CD14-positive monocyte (primary cell): ENCODE measurements around the gene SLIT1. TPM values are rescaled to one million over a fixed set of nuclear protein-coding genes. Genes with fewer than 3 reads are reported as not detected.

Experiments used
- DNase-seq, 3 donors: peaks; one replicate each; pipeline ENCODE4 v3.0.0-alpha.2; 2011 to 2022
- H2AFZ ChIP-seq: 2 replicates; pipeline ENCODE4 v1.6.0; 2012; ENCODE audit warnings: mild to moderate bottlenecking, low read depth, low read length, inconsistent platforms; ENCODE audit not compliant: insufficient read depth, poor library complexity, severe bottlenecking
- H3K27ac ChIP-seq, 2 donors: 1 replicate in 1 of 2; 2 replicates in 1 of 2; pipeline ENCODE4 v1.5.1; 2012 to 2013; ENCODE audit warnings: low read length in 2 of 2, control low read depth in 1 of 2, inconsistent platforms in 1 of 2, low read depth in 1 of 2, mild to moderate bottlenecking in 1 of 2
- H3K27me3 ChIP-seq, 2 donors: one replicate each; pipeline versions ENCODE4 v1.6.0 to v1.6.1; 2011 to 2013; ENCODE audit warnings: low read length in 2 of 2; ENCODE audit not compliant: control insufficient read depth in 2 of 2, insufficient read depth in 2 of 2
- H3K36me3 ChIP-seq, 2 donors: replicated peaks in 1 of 2; 1 replicate in 1 of 2; 2 replicates in 1 of 2; pipeline versions ENCODE4 v1.5.1 to v1.6.1; 2012 to 2013; ENCODE audit warnings: low read length in 2 of 2, control low read depth in 1 of 2, inconsistent platforms in 1 of 2, mild to moderate bottlenecking in 1 of 2; ENCODE audit not compliant: insufficient read depth in 2 of 2, control insufficient read depth in 1 of 2
- H3K4me1 ChIP-seq, 2 donors: 1 replicate in 1 of 2; 2 replicates in 1 of 2; pipeline versions ENCODE4 v1.5.1 to v1.6.1; 2012 to 2013; ENCODE audit warnings: low read length in 2 of 2, control low read depth in 1 of 2, inconsistent platforms in 1 of 2, mild to moderate bottlenecking in 1 of 2, moderate library complexity in 1 of 2; ENCODE audit not compliant: insufficient read depth in 2 of 2, control insufficient read depth in 1 of 2
- H3K4me2 ChIP-seq: replicated peaks from 2 replicates; pipeline ENCODE3; 2012; ENCODE audit warnings: low read length, moderate library complexity, mild to moderate bottlenecking; ENCODE audit not compliant: poor library complexity, severe bottlenecking; ENCODE audit errors: extremely low read depth
- H3K4me3 ChIP-seq, 3 experiments: fragments of 200-600 bp in 1 of 3; sonication (generic) in 1 of 3; replicated peaks in 1 of 3; 1 replicate in 2 of 3; 2 replicates in 1 of 3; pipeline ENCODE4 v1.5.1; 2011 to 2013; ENCODE audit warnings: low read length in 3 of 3, mild to moderate bottlenecking in 3 of 3, control low read depth in 2 of 3, low read depth in 2 of 3, inconsistent platforms in 1 of 3, moderate library complexity in 1 of 3
- H3K79me2 ChIP-seq: 2 replicates; pipeline ENCODE4 v1.6.0; 2012; ENCODE audit warnings: mild to moderate bottlenecking, control low read depth, inconsistent platforms, low read length, moderate library complexity; ENCODE audit not compliant: insufficient read depth
- H3K9ac ChIP-seq: 2 replicates; pipeline ENCODE4 v1.6.0; 2017; ENCODE audit warnings: low read length, mild to moderate bottlenecking; ENCODE audit not compliant: insufficient read depth, poor library complexity, severe bottlenecking
- H3K9me3 ChIP-seq, 2 donors: replicated peaks in 1 of 2; 1 replicate in 1 of 2; 2 replicates in 1 of 2; pipeline versions ENCODE4 v1.5.1 to v1.6.1; 2012 to 2013; ENCODE audit warnings: low read length in 2 of 2, control low read depth in 1 of 2; ENCODE audit not compliant: control insufficient read depth in 1 of 2, insufficient read depth in 1 of 2
- H4K20me1 ChIP-seq: 2 replicates; pipeline ENCODE4 v1.6.0; 2012; ENCODE audit warnings: mild to moderate bottlenecking, low read length, control low read depth, moderate library complexity; ENCODE audit not compliant: insufficient read depth
- H3K27ac Mint-ChIP-seq, 7 donors: one replicate each; pipeline ENCODE4 v1.8.0; 2020; ENCODE audit warnings: mild to moderate bottlenecking in 7 of 7, mixed read lengths in 7 of 7, moderate library complexity in 6 of 7, inconsistent platforms in 2 of 7
- H3K27me3 Mint-ChIP-seq, 3 donors: one replicate each; pipeline ENCODE4 v1.8.0; 2021 to 2022; ENCODE audit warnings: low read depth in 3 of 3, mild to moderate bottlenecking in 3 of 3, mixed read lengths in 3 of 3, moderate library complexity in 3 of 3, inconsistent platforms in 1 of 3
- H3K36me3 Mint-ChIP-seq, 2 donors: one replicate each; pipeline ENCODE4 v1.8.0; 2020; ENCODE audit warnings: mixed read lengths in 2 of 2, inconsistent platforms in 1 of 2, mild to moderate bottlenecking in 1 of 2
- H3K4me1 Mint-ChIP-seq: one replicate; pipeline ENCODE4 v1.8.0; 2020; ENCODE audit warnings: mild to moderate bottlenecking, mixed read lengths
- H3K4me3 Mint-ChIP-seq, 2 donors: one replicate each; pipeline ENCODE4 v1.8.0; 2020; ENCODE audit warnings: mild to moderate bottlenecking in 2 of 2, mixed read lengths in 2 of 2, moderate library complexity in 1 of 2
- H3K9me3 Mint-ChIP-seq, 7 donors: one replicate each; pipeline ENCODE4 v1.8.0; 2020 to 2022; ENCODE audit warnings: mixed read lengths in 7 of 7, mild to moderate bottlenecking in 6 of 7, moderate library complexity in 6 of 7, inconsistent platforms in 2 of 7
- WGBS: methylation state at CpG from one replicate; pipeline ENCODE4 v1.1.5; 2013; ENCODE audit warnings: missing lambda C conversion rate; ENCODE audit not compliant: insufficient coverage; 5-methylcytosine and 5-hydroxymethylcytosine counted together
- intact Hi-C, 2 donors: fragments of 100-400 bp; cut with micrococcal nuclease; formaldehyde crosslinking; loops; one replicate each; pipeline versions ENCODE4 v1.15.0 to v1.15.1; 2023
- polyA plus RNA-seq, 3 donors: library from polyadenylated mRNA; depleted of rRNA in 1 of 3; unstranded in 2 of 3; stranded (reverse) in 1 of 3; fragments of 300-500 nt in 2 of 3; fragments of >200 nt in 1 of 3; fragmentation: Illumina TruSeq in 2 of 3; gene quantifications; 1 replicate in 2 of 3; 2 replicates in 1 of 3; pipeline ENCODE4 v1.2.3, GENCODE V29; 2012 to 2021
- TF ChIP-seq, protein P1 (sequence below): fragments of 200-600 bp; IDR thresholded peaks from one replicate; pipeline ENCODE4 v1.8.0; 2022; ENCODE audit warnings: antibody characterized with exemption, mild to moderate bottlenecking

The SLIT1 gene
- polyA plus RNA-seq, 3 donors = 0.05 to 0.81 (median 0.16) TPM

DNA sequence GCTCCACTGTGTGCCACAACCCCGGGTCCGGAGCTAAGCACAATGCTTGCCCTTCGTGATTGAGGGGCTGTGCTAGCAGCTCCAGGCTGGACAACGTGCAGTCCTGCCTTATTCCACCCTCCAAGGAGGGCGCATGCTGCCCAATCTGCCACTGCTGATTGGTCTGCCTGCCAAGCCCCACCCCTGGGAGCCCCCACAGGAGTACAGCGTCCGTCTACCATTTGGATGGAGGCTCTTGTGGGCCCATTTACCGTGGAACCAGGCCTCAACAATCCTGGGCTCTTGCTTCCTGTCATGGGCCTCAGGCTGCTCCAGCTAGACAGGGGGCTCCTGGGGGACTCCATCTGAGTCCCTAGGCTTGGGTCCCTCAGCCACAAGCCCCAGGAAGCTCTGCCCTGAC, 173.3 kb downstream of the SLIT1 start:
- peaks cover 4 to 11% (median 8%) of the 10 kb centered on the region in 7 donors for H3K9me3 Mint-ChIP-seq
- no peak overlapping the region for H3K27ac Mint-ChIP-seq
- Histone ChIP-seq H3K36me3 (no peaks in the 10 kb centered on the region), H3K4me2 (no peak overlapping the region), H3K27ac (no peak overlapping the region), H3K4me1 (no peaks in the 10 kb centered on the region), H4K20me1 (no peaks in the 10 kb centered on the region), H3K4me3 (no peak overlapping the region), H3K9ac (no peak overlapping the region), H2AFZ (no peak overlapping the region), H3K9me3 (peaks cover 7 to 8% of the 10 kb centered on the region in 2 donors), H3K79me2 (no peaks in the 10 kb centered on the region), H3K27me3 (no peaks in the 10 kb centered on the region)
- no peak for DNase-seq
- no peaks in the 10 kb centered on the region for H3K36me3 Mint-ChIP-seq
- intact Hi-C loops = no loop called here
- TF ChIP-seq, protein P1, sequence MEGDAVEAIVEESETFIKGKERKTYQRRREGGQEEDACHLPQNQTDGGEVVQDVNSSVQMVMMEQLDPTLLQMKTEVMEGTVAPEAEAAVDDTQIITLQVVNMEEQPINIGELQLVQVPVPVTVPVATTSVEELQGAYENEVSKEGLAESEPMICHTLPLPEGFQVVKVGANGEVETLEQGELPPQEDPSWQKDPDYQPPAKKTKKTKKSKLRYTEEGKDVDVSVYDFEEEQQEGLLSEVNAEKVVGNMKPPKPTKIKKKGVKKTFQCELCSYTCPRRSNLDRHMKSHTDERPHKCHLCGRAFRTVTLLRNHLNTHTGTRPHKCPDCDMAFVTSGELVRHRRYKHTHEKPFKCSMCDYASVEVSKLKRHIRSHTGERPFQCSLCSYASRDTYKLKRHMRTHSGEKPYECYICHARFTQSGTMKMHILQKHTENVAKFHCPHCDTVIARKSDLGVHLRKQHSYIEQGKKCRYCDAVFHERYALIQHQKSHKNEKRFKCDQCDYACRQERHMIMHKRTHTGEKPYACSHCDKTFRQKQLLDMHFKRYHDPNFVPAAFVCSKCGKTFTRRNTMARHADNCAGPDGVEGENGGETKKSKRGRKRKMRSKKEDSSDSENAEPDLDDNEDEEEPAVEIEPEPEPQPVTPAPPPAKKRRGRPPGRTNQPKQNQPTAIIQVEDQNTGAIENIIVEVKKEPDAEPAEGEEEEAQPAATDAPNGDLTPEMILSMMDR = no peak
- peaks cover 2% of the 10 kb centered on the region for H3K4me1 Mint-ChIP-seq
- peaks cover 0 to 2% (median under 1%) of the 10 kb centered on the region in 3 donors for H3K27me3 Mint-ChIP-seq
- H3K4me3 Mint-ChIP-seq = no peak overlapping the region
- WGBS = 94% methylated on average over 8 of the region's 8 CpGs

DNA sequence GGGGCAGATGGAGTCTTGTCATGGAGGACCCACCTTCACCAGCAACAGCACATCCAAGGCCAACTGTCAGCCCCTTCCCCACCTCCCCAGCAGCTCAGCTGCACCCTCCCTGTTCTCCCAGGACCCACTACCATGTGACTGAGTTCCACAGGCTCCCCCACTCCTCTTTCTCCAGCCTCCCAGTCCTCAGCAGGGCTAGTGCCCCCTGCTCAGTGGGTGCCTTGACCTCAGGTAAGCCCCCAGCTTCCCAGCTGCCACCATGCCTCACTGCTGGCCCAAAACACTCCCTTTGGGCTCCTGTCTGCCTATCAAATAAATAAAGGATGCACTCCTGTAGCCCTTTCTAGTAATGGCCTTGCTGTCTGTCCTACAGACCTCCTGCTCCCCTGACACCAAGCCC, 174.4 kb downstream of the SLIT1 start:
- Histone ChIP-seq H3K9ac (no peak overlapping the region), H3K4me2 (no peak overlapping the region), H3K4me3 (no peak overlapping the region), H3K27ac (no peak overlapping the region), H3K79me2 (no peaks in the 10 kb centered on the region), H3K27me3 (no peaks in the 10 kb centered on the region), H3K9me3 (peaks cover 11 to 18% of the 10 kb centered on the region in 2 donors), H4K20me1 (no peaks in the 10 kb centered on the region), H3K4me1 (no peaks in the 10 kb centered on the region), H3K36me3 (no peaks in the 10 kb centered on the region), H2AFZ (no peak overlapping the region)
- no peaks in the 10 kb centered on the region for H3K36me3 Mint-ChIP-seq
- no peak overlapping the region for H3K4me3 Mint-ChIP-seq
- peaks cover 10 to 21% (median 18%) of the 10 kb centered on the region in 7 donors for H3K9me3 Mint-ChIP-seq
- DNase-seq = no peak
- no peaks in the 10 kb centered on the region for H3K4me1 Mint-ChIP-seq
- peaks cover 0 to 4% (median 2%) of the 10 kb centered on the region in 3 donors for H3K27me3 Mint-ChIP-seq
- intact Hi-C loops = no loop called here
- H3K27ac Mint-ChIP-seq = no peak overlapping the region
- TF ChIP-seq, protein P1 = no peak
